DMS153 treated with DMSO at 0.1 percent for 48 hours (cell line): ENCODE results near the gene NPY4R.
"Not testable (repeated sequence)": the region's sequence is repeated elsewhere in the genome, so short reads cannot be mapped to it uniquely, and the experiment has no call there.

ENCODE experiments used
- DNase-seq: peaks from one replicate; lab custom pipeline; 2025; ENCODE audit not compliant: unreplicated experiment; lab: John Stamatoyannopoulos, UW

Gene NPY4R

GRCh38 chr10:46465765-46466164 lies at the start of gene NPY4R:
NPY4R (minus strand) TSS chr10:46465958; CDS start chr10:46462635, 3,323 bp downstream.
- not testable (repeated sequence) for DNase-seq

GRCh38 chr10:46515366-46515765 lies 49.6 kb upstream of the NPY4R start:
- DNase-seq: no peak

GRCh38 chr10:46514899-46515298 lies 49.1 kb upstream of the NPY4R start:
- DNase-seq: no peak

GRCh38 chr10:46514431-46514861 lies 48.7 kb upstream of the NPY4R start:
- no peak for DNase-seq

GRCh38 chr10:46513333-46513732 lies 47.6 kb upstream of the NPY4R start:
- not testable (repeated sequence) for DNase-seq

- not testable (repeated sequence) for DNase-seq
Observed at GRCh38 chr10:46512725-46513124, 47.0 kb upstream of the NPY4R start.

GRCh38 chr10:46512002-46512401 lies 46.2 kb upstream of the NPY4R start:
- not testable (repeated sequence) for DNase-seq

GRCh38 chr10:46499990-46500389 lies 34.2 kb upstream of the NPY4R start:
- DNase-seq: not testable (repeated sequence)

- DNase-seq: not testable (repeated sequence)
Observed at GRCh38 chr10:46498985-46499703, 33.4 kb upstream of the NPY4R start.

GRCh38 chr10:46497878-46498277 lies 32.1 kb upstream of the NPY4R start:
- DNase-seq: not testable (repeated sequence)

- DNase-seq: not testable (repeated sequence)
Observed at GRCh38 chr10:46497401-46497800, 31.6 kb upstream of the NPY4R start.

- not testable (repeated sequence) for DNase-seq
Observed at GRCh38 chr10:46491364-46492114, 25.8 kb upstream of the NPY4R start.

GRCh38 chr10:46490285-46490684 lies 24.5 kb upstream of the NPY4R start:
- DNase-seq: not testable (repeated sequence)

- not testable (repeated sequence) for DNase-seq
Observed at GRCh38 chr10:46486459-46486858, 20.7 kb upstream of the NPY4R start.

GRCh38 chr10:46474746-46475320 lies 9.1 kb upstream of the NPY4R start:
- DNase-seq: not testable (repeated sequence)

GRCh38 chr10:46473758-46474157 lies 8.0 kb upstream of the NPY4R start:
- DNase-seq: not testable (repeated sequence)

GRCh38 chr10:46470134-46470533 lies 4.4 kb upstream of the NPY4R start:
- not testable (repeated sequence) for DNase-seq

GRCh38 chr10:46468119-46468809 lies 2.5 kb upstream of the NPY4R start:
- DNase-seq: not testable (repeated sequence)

GRCh38 chr10:46463608-46464007 lies 2.1 kb downstream of the NPY4R start:
- not testable (repeated sequence) for DNase-seq

- DNase-seq: not testable (repeated sequence)
Observed at GRCh38 chr10:46462276-46462675, 3.5 kb downstream of the NPY4R start.

GRCh38 chr10:46459579-46459978 lies 6.2 kb downstream of the NPY4R start:
- not testable (repeated sequence) for DNase-seq
